ENCODE data around the gene NEDD9. TPM values are rescaled to one million over a fixed set of nuclear protein-coding genes. Genes with fewer than 3 reads are reported as not detected.

Gene NEDD9
- total RNA-seq, 1 experiment from 2014 or later: 96.4 TPM

- in situ Hi-C loops (cut with HindIII; ENCODE audit: low sequenced_read_pairs): no loop called here
- DNase-seq (ENCODE audit: low spot score): no peak
Observed at GRCh38 chr6:11163932-11164331, 68.5 kb downstream of the NEDD9 start.

GRCh38 chr6:11162262-11162661 is 70.2 kb downstream of the NEDD9 start:
- in situ Hi-C loops (cut with HindIII; ENCODE audit: low sequenced_read_pairs): no loop called here
- no peak for DNase-seq (ENCODE audit: low spot score)

GRCh38 chr6:11161031-11161956 is 71.2 kb downstream of the NEDD9 start:
- no peak for DNase-seq (ENCODE audit: low spot score)
- in situ Hi-C loops (cut with HindIII; ENCODE audit: low sequenced_read_pairs): no loop called here

GRCh38 chr6:11160199-11160598 is 72.3 kb downstream of the NEDD9 start:
- in situ Hi-C loops (cut with HindIII; ENCODE audit: low sequenced_read_pairs): no loop called here

GRCh38 chr6:11155589-11155988 is 76.9 kb downstream of the NEDD9 start:
- DNase-seq (ENCODE audit: low spot score): no peak
- in situ Hi-C loops (cut with HindIII; ENCODE audit: low sequenced_read_pairs): no loop called here

More at GRCh38 chr6:11160199-11160598, 72.3 kb downstream of the NEDD9 start:
- no peak for DNase-seq (ENCODE audit: low spot score)

- in situ Hi-C loops (cut with HindIII; ENCODE audit: low sequenced_read_pairs): no loop called here
Observed at GRCh38 chr6:11153447-11153846, 79.0 kb downstream of the NEDD9 start.

GRCh38 chr6:11152581-11152980 is 79.9 kb downstream of the NEDD9 start:
- in situ Hi-C loops (cut with HindIII; ENCODE audit: low sequenced_read_pairs): no loop called here

More at GRCh38 chr6:11153447-11153846, 79.0 kb downstream of the NEDD9 start:
- DNase-seq (ENCODE audit: low spot score): no peak

GRCh38 chr6:11151488-11151887 is 81.0 kb downstream of the NEDD9 start:
- no peak for DNase-seq (ENCODE audit: low spot score)
- in situ Hi-C loops (cut with HindIII; ENCODE audit: low sequenced_read_pairs): no loop called here

More at GRCh38 chr6:11152581-11152980, 79.9 kb downstream of the NEDD9 start:
- DNase-seq (ENCODE audit: low spot score): no peak

GRCh38 chr6:11149551-11149950 is 82.9 kb downstream of the NEDD9 start:
- in situ Hi-C loops (cut with HindIII; ENCODE audit: low sequenced_read_pairs): no loop called here
- peak; percentile 87 for DNase-seq (ENCODE audit: low spot score)

GRCh38 chr6:11146117-11146826 is 86.2 kb downstream of the NEDD9 start:
- in situ Hi-C loops (cut with HindIII; ENCODE audit: low sequenced_read_pairs): no loop called here
- DNase-seq (ENCODE audit: low spot score): no peak

- DNase-seq (ENCODE audit: low spot score): peak; percentile 84
- in situ Hi-C loops (cut with HindIII; ENCODE audit: low sequenced_read_pairs): no loop called here
Observed at GRCh38 chr6:11144393-11144851, 88.0 kb downstream of the NEDD9 start.

GRCh38 chr6:11143394-11144371 is 88.8 kb downstream of the NEDD9 start:
- no peak for DNase-seq (ENCODE audit: low spot score)
- in situ Hi-C loops (cut with HindIII; ENCODE audit: low sequenced_read_pairs): no loop called here

GRCh38 chr6:11142296-11143027 is 90.0 kb downstream of the NEDD9 start:
- in situ Hi-C loops (cut with HindIII; ENCODE audit: low sequenced_read_pairs): no loop called here
- no peak for DNase-seq (ENCODE audit: low spot score)

- in situ Hi-C loops (cut with HindIII; ENCODE audit: low sequenced_read_pairs): no loop called here
Observed at GRCh38 chr6:11141295-11141694, 91.2 kb downstream of the NEDD9 start.

GRCh38 chr6:11140056-11140455 is 92.4 kb downstream of the NEDD9 start:
- in situ Hi-C loops (cut with HindIII; ENCODE audit: low sequenced_read_pairs): no loop called here
- no peak for DNase-seq (ENCODE audit: low spot score)

More at GRCh38 chr6:11141295-11141694, 91.2 kb downstream of the NEDD9 start:
- DNase-seq (ENCODE audit: low spot score): no peak

GRCh38 chr6:11139051-11139960 is 93.2 kb downstream of the NEDD9 start:
- DNase-seq (ENCODE audit: low spot score): no peak
- in situ Hi-C loops (cut with HindIII; ENCODE audit: low sequenced_read_pairs): no loop called here

- in situ Hi-C loops (cut with HindIII; ENCODE audit: low sequenced_read_pairs): no loop called here
Observed at GRCh38 chr6:11136809-11137208, 95.7 kb downstream of the NEDD9 start.

More at GRCh38 chr6:11136809-11137208, 95.7 kb downstream of the NEDD9 start:
- DNase-seq (ENCODE audit: low spot score): no peak
